Measurements from ENCODE around the gene HK3. TPM values are rescaled to one million over a fixed set of nuclear protein-coding genes. Genes with fewer than 3 reads are reported as not detected.
A peak's percentile ranks its signal among the peaks of the same experiment; 100 is the strongest.

HK3 gene
- total and polyA plus RNA-seq, 9 of the 15 experiments (the other 6 are each of a cell fraction or from before 2014, with no cell fraction given) = 0.16 TPM; not detected in 8

DNA sequence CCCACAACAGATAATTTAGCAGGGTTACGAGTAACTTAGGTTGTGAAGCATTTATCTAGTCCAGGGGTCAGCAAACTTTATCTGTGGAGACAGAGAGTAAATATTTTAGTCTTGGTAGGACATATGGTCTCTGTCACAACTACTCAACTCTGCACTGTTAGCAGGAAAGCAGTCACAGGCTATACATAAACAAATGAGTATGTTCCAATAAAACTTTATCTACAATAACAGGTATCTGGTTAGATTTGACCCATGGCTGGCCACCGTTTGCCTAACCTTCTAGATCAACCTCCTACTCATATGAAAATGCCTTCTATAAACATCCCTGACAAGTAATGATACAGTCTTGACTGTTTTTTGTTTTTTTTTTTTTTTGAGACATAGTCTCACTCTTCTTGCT, 13.0 kb upstream of the HK3 start (continued):
- peak; percentile 93 for TF ChIP-seq ZBTB40 (IDR thresholded peaks at IDR 0.05)
- peak; percentile 82 for TF ChIP-seq ZBTB40 (CRISPR knock-in tag; IDR thresholded peaks at IDR 0.05)
- TF ChIP-seq CBFA2T3 (IDR thresholded peaks at IDR 0.05) = peak; percentile 63

Data from K562 (cell line).